Stimulated activated CD4-positive, alpha-beta T cell treated with anti-CD3 and anti-CD28 coated beads, TNF-alpha, amount 100 ng/mL, for 1 hour (primary cell): ENCODE results near the gene RASAL2.
"Not testable (repeated sequence)": the region's sequence is repeated elsewhere in the genome, so short reads cannot be mapped to it uniquely, and the experiment has no call there.

ENCODE experiments used
- DNase-seq, 3 donors: peaks; one replicate each; pipeline ENCODE4 v3.0.0-alpha.2; 2020; ENCODE audit warnings: low read depth in 3 of 3, low spot score in 1 of 3

The RASAL2 gene

GRCh38 chr1:178376008-178376407 lies 282.1 kb downstream of the RASAL2 start:
- DNase-seq = no peak

GRCh38 chr1:178379807-178380206 lies 285.9 kb downstream of the RASAL2 start:
- no peak for DNase-seq

- no peak for DNase-seq
These were observed 288.5 kb downstream of the RASAL2 start for GRCh38 chr1:178382372-178382771.

- DNase-seq = no peak
These were observed 291.8 kb downstream of the RASAL2 start for GRCh38 chr1:178385662-178386061.

GRCh38 chr1:178388418-178389145 lies 294.7 kb downstream of the RASAL2 start:
- no peak for DNase-seq

GRCh38 chr1:178389441-178389840 lies 295.5 kb downstream of the RASAL2 start:
- DNase-seq = no peak

GRCh38 chr1:178390280-178390679 lies 296.4 kb downstream of the RASAL2 start:
- not testable (repeated sequence) for DNase-seq

GRCh38 chr1:178393370-178393769 lies 299.5 kb downstream of the RASAL2 start:
- no peak for DNase-seq

GRCh38 chr1:178396789-178397188 lies 302.9 kb downstream of the RASAL2 start:
- DNase-seq = no peak

- DNase-seq = no peak
These were observed 303.8 kb downstream of the RASAL2 start for GRCh38 chr1:178397678-178398077.

GRCh38 chr1:178399177-178399728 lies 305.3 kb downstream of the RASAL2 start:
- no peak for DNase-seq

GRCh38 chr1:178405137-178405536 lies 311.2 kb downstream of the RASAL2 start:
- no peak for DNase-seq

- no peak for DNase-seq
These were observed 313.3 kb downstream of the RASAL2 start for GRCh38 chr1:178407215-178407614.

- no peak for DNase-seq
These were observed 313.8 kb downstream of the RASAL2 start for GRCh38 chr1:178407655-178408054.

- DNase-seq = no peak
These were observed 315.0 kb downstream of the RASAL2 start for GRCh38 chr1:178408871-178409270.

- no peak for DNase-seq
These were observed 315.6 kb downstream of the RASAL2 start for GRCh38 chr1:178409541-178409940.

- no peak for DNase-seq
These were observed 318.0 kb downstream of the RASAL2 start for GRCh38 chr1:178411756-178412399.

GRCh38 chr1:178412400-178412770 lies 318.5 kb downstream of the RASAL2 start:
- DNase-seq = no peak

- DNase-seq = no peak
These were observed 324.0 kb downstream of the RASAL2 start for GRCh38 chr1:178417858-178418257.

GRCh38 chr1:178418284-178418955 lies 324.5 kb downstream of the RASAL2 start:
- DNase-seq = no peak

GRCh38 chr1:178434360-178434759 lies 340.5 kb downstream of the RASAL2 start:
- DNase-seq = no peak

- DNase-seq = no peak
These were observed 341.1 kb downstream of the RASAL2 start for GRCh38 chr1:178434899-178435435.
